ENCODE data around the gene MAP3K20. TPM values are rescaled to one million over a fixed set of nuclear protein-coding genes. Genes with fewer than 3 reads are reported as not detected.
A peak's percentile ranks its signal among the peaks of the same experiment; 100 is the strongest.

Gene MAP3K20
- total and polyA plus RNA-seq, 2 of the 4 experiments (the other 2 are of a cell fraction): 27.5 to 84.4 TPM

GRCh38 chr2:173054466-173054865 is 21.2 kb upstream of the MAP3K20 start:
- peak overlapping the region; percentile 28; the same call in 1 of the 2 replicates for H4K5ac ChIP-seq (ENCODE audit: low read depth, low read length)
- H4K91ac ChIP-seq (ENCODE audit: insufficient read depth, low read depth, low read length): no peak overlapping the region
- H3K4ac ChIP-seq (ENCODE audit: low read depth, low read length): no peak overlapping the region; the same call in 1 of the 2 replicates
- TF ChIP-seq ELK1 (IDR thresholded peaks at IDR 0.05; ENCODE audit: borderline replicate concordance, low read depth, low read length): no peak
- no peak overlapping the region for H2BK20ac ChIP-seq (ENCODE audit: low read depth, low read length)
- H2BK15ac ChIP-seq (ENCODE audit: low read depth, low read length): no peak overlapping the region
- in situ Hi-C loops (cut with MboI; ENCODE audit: low sequenced_read_pairs): no loop called here
- POLR2A ChIA-PET (ENCODE audit: unreplicated experiment): no interaction called here
- DNase-seq (peak; percentile 57), ATAC-seq (ENCODE audit: low read depth) (peak; percentile 70)
- CTCF ChIA-PET: interaction anchor here (0.8 kb wide), 1 partner anchor 9 kb away, joined by 4 read pairs; no protein-coding TSS in a partner anchor
- no peak overlapping the region for H3K23ac ChIP-seq (ENCODE audit: low read depth, low read length)
- peaks cover 8% of the 10 kb centered on the region for H3K9me3 ChIP-seq (ENCODE audit: control insufficient read depth, insufficient read depth, low read length)
- peak overlapping the region; percentile 43; the same call in 1 of the 2 replicates for H3K18ac ChIP-seq (ENCODE audit: low read depth, low read length)
- no CpG with 5 or more reads among the region's 3 CpGs for WGBS, 2 experiments (ENCODE audit: extremely low coverage in 2 of 2, insufficient read length in 1 of 2)
- H4K8ac ChIP-seq (ENCODE audit: low read depth in 2 of 2, low read length in 2 of 2): peak overlapping the region in 1 of 2 experiments; percentile 62; a peak in 1 of 4 replicates
- H2AK9ac ChIP-seq (replicated peaks; ENCODE audit: low read depth, low read length, poor library complexity): no peak overlapping the region
- peak overlapping the region; percentile 77 for H2BK5ac ChIP-seq (ENCODE audit: low read depth, low read length, poor library complexity, severe bottlenecking)
- no peak overlapping the region for H2AK5ac ChIP-seq (ENCODE audit: low read depth, low read length)
- peak overlapping the region; percentile 13 for H3K4me2 ChIP-seq (ENCODE audit: low read depth, low read length)
- no peak overlapping the region for H3K14ac ChIP-seq (replicated peaks; ENCODE audit: low read depth, low read length)
- H2AFZ ChIP-seq (replicated peaks; ENCODE audit: low read length, poor library complexity): no peak overlapping the region
- H4K20me1 ChIP-seq (ENCODE audit: insufficient read depth, low read length): no peaks in the 10 kb centered on the region
- peaks cover 15% of the 10 kb centered on the region for H3K4me1 ChIP-seq (ENCODE audit: control insufficient read depth, insufficient read depth, low read length)
- peak overlapping the region; percentile 24; the same call in 1 of the 2 replicates for H3K56ac ChIP-seq (ENCODE audit: extremely low read depth, insufficient read depth, low read length)
- H2BK120ac ChIP-seq (ENCODE audit: low read depth, low read length): peak overlapping the region; percentile 86
- dilution Hi-C loops (cut with HindIII; ENCODE audit: low sequenced_read_pairs, unreplicated experiment): no loop called here
- H3K4me3 ChIP-seq (ENCODE audit: insufficient read depth, low read depth, low read length): no peak overlapping the region
- H3K9ac ChIP-seq (ENCODE audit: low read depth, low read length): no peak overlapping the region
- peak overlapping the region; percentile 37; the same call in 1 of the 2 replicates for H3K27ac ChIP-seq (ENCODE audit: insufficient read depth, low read length)
- BruUV-seq (replicated peaks): no TSS peak
- intact Hi-C loops (cut with micrococcal nuclease): no loop called here
- H3K36me3 ChIP-seq (ENCODE audit: control insufficient read depth, insufficient read depth, low read length): no peaks in the 10 kb centered on the region
- no peaks in the 10 kb centered on the region for H3K79me1 ChIP-seq (ENCODE audit: low read depth in 1 of 2, low read length in 2 of 2)
- H3K9me1 ChIP-seq (ENCODE audit: insufficient read depth, low read length): peaks cover 10% of the 10 kb centered on the region
- H3K27me3 ChIP-seq (ENCODE audit: control insufficient read depth, insufficient read depth, low read length): no peaks in the 10 kb centered on the region
